Right atrium auricular region (tissue), 2 donors: ENCODE data around the gene ADGRD1. TPM values are rescaled to one million over a fixed set of nuclear protein-coding genes. Genes with fewer than 3 reads are reported as not detected.

ENCODE experiments used
- DNase-seq: peaks from one replicate; pipeline ENCODE4 v3.0.0-alpha.2; 2019; ENCODE audit warnings: low spot score
- H3K27ac ChIP-seq, 2 donors: fragments of 200-600 bp; sonication (generic); 1 replicate in 1 of 2; 2 replicates in 1 of 2; pipeline ENCODE4 v1.5.1; 2016 to 2019
- H3K27me3 ChIP-seq, 2 donors: fragments of 200-600 bp; sonication (generic); one replicate each; pipeline versions ENCODE4 v1.5.1 to v1.6.0; 2017 to 2019
- H3K36me3 ChIP-seq: fragments of 200-600 bp; sonication (generic); one replicate; pipeline ENCODE4 v1.5.1; 2016
- H3K4me1 ChIP-seq, 2 donors: fragments of 200-600 bp; sonication (generic); one replicate each; pipeline versions ENCODE4 v1.5.1 to v1.6.0; 2017 to 2019
- H3K4me3 ChIP-seq, 2 donors: fragments of 200-600 bp; sonication (generic); 1 replicate in 1 of 2; 2 replicates in 1 of 2; pipeline ENCODE4 v1.5.1; 2017 to 2019; ENCODE audit warnings: mild to moderate bottlenecking in 1 of 2, moderate library complexity in 1 of 2
- H3K9me3 ChIP-seq, 2 donors: fragments of 200-600 bp; sonication (generic); one replicate each; pipeline ENCODE4 v1.5.1; 2019
- total RNA-seq, 2 donors: library from RNA; depleted of rRNA; stranded (reverse); fragments of >200 nt; gene quantifications; one replicate each; pipeline ENCODE4 v1.1.0, GENCODE V29; 2016
- TF ChIP-seq, protein P1 (sequence below), 2 donors: fragments of 200-600 bp; sonication (generic); IDR thresholded peaks; one replicate each; pipeline ENCODE4 v1.5.1; 2019; ENCODE audit warnings: antibody characterized with exemption in 2 of 2

The ADGRD1 gene
- total RNA-seq, 2 donors from 2014 or later: 120 to 168 TPM

DNA sequence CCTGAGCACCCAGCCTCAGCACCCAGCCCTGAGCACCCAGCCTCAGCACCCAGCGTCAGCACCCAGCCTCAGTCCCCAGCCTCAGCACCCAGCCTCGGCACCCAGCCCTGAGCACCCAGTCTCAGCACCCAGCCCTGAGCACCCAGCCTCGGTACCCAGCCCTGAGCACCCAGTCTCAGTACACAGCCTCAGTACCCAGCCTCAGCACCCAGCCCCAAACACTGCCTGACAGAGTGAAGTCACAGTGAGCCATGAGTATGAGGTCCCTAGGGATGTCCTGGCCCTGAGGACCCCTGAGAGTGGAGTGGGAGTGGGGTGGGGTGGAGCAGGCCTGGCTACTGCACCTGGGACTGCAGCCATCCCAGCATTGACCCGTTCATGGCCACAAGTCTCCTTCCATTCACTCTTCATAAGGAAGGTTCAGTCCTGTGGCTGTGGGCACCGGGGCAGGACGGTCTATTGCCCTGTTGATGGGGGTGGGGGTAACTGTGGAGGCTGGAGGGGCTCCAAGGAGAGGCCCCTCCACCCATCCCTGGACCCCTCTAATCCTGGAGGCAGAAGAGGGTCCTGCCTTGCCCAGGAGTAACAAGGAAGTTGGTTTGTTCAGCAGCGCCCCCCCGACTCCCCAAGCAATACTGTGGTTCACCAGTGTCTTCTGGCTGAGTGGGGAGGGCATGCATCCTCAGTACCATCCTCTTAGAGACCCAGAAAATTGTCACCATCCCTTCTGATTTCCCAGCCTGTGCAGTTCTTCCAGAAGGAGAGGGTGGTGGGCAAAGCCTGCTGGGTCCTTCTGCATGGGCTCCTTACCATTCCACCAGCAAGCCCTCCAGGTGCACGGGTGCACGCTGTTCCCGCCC, 140.5 kb downstream of the ADGRD1 start:
- H3K27ac ChIP-seq: no peak overlapping the region
- DNase-seq: no peak
- TF ChIP-seq, protein P1, sequence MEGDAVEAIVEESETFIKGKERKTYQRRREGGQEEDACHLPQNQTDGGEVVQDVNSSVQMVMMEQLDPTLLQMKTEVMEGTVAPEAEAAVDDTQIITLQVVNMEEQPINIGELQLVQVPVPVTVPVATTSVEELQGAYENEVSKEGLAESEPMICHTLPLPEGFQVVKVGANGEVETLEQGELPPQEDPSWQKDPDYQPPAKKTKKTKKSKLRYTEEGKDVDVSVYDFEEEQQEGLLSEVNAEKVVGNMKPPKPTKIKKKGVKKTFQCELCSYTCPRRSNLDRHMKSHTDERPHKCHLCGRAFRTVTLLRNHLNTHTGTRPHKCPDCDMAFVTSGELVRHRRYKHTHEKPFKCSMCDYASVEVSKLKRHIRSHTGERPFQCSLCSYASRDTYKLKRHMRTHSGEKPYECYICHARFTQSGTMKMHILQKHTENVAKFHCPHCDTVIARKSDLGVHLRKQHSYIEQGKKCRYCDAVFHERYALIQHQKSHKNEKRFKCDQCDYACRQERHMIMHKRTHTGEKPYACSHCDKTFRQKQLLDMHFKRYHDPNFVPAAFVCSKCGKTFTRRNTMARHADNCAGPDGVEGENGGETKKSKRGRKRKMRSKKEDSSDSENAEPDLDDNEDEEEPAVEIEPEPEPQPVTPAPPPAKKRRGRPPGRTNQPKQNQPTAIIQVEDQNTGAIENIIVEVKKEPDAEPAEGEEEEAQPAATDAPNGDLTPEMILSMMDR (IDR thresholded peaks at IDR 0.05): no peak

DNA sequence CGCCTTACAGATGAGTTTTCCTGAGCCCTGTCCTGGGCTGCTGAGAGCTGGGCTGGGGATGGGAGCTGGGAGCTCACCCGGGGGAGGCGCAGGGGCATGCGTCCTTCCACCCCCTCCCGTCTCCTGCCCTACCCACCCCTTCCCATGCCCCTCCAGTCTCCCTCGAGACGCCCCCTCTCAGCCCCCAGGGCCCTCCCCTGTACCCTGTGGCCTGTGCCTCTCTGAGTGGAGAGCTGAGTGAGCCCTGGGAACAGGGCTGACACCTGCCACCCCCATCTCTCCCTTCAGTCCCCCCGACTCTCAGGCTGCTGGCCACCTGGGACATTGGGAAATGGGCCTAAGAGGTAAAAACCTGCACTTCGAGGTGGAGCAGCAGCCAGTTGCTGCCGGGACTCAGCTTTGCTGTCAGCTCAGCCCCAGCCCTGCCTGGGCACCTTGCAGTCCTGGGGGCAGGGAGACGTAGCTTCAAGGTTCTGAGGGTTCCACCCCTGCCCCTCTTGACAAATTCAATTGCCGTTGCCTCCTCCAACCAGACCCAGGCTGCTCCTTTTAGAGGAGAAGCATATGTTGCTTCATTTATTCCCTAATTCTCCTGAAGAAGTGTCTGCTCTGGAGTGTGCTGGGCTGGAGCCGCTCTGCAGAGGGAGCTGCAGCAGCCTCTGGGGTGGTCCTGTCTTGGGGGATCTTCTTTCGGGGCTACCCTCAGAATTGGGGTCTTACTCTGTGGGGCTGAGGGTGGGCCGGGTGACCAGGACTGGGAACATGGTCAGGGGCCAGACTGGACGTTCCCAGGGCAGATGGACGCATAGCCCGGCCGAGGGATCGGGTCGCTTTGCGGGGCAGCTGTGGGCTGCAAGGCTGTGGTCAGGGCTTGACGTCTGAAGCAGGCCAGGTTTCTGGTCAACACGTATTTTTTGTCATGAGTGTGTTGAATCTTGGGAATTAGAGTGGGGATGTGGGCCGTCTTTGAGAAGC, 141.4 kb downstream of the ADGRD1 start:
- Histone ChIP-seq H3K4me3 (no peak overlapping the region), H3K4me1 (peaks cover 0 to 17% of the 10 kb centered on the region in 2 donors), H3K9me3 (no peaks in the 10 kb centered on the region), H3K27ac (no peak overlapping the region), H3K27me3 (no peaks in the 10 kb centered on the region), H3K36me3 (peaks cover 11% of the 10 kb centered on the region)
- DNase-seq: no peak
- TF ChIP-seq, protein P1 (IDR thresholded peaks at IDR 0.05): no peak

More for the DNA sequence above, 140.5 kb downstream of the ADGRD1 start:
- H3K27me3 ChIP-seq: no peaks in the 10 kb centered on the region
- no peaks in the 10 kb centered on the region for H3K9me3 ChIP-seq
- H3K36me3 ChIP-seq: peaks cover 19% of the 10 kb centered on the region
- H3K4me1 ChIP-seq: peaks cover 0 to 22% of the 10 kb centered on the region in 2 donors
- no peak overlapping the region for H3K4me3 ChIP-seq

DNA sequence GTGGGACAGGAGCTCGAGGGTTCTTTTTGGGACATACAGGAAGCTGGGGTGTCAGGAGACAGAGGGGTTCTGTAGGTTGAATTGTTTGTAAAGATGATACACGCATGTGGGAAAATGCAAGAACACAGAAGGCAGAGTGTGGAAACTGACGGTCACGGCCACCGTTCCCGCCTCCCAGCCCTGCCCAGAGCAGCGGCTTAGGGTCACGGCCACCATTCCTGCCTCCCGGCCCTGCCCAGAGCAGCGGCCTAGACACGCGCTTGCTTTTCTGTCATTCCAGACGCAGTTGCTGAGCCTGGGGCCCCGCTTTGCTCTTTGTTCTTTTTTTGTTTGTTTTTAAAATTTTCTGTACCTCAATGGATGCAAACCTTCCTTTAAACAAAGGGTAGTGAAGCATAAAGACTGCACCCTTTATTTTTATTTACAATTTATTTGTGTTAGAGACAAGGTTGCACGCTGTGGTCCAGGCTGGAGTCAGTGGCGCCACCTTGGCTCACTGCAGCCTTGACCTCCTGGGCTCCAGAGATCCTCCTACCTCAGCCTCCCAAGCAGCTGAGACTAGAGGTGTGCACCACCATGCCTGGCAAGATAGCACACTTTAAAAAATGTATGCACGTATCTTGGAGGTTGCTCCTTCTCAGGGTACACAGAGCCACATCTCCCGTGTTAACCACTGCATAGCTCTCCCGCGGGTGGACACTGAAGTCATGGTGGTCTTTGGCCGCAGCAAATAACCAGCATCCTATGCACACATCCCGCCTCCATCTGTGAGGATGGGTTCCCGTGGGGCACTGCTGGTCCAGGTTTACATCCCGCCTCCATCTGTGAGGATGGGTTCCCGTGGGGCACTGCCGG, 142.3 kb downstream of the ADGRD1 start:
- H3K9me3 ChIP-seq: no peaks in the 10 kb centered on the region
- DNase-seq: no peak
- peak overlapping the region in 1 of 2 donors; percentile 44 for H3K27ac ChIP-seq
- TF ChIP-seq, protein P1 (IDR thresholded peaks at IDR 0.05): no peak
- H3K27me3 ChIP-seq: no peaks in the 10 kb centered on the region
- peaks cover 0 to 17% of the 10 kb centered on the region in 2 donors for H3K4me1 ChIP-seq
- no peak overlapping the region for H3K4me3 ChIP-seq
- peaks cover 6% of the 10 kb centered on the region for H3K36me3 ChIP-seq

DNA sequence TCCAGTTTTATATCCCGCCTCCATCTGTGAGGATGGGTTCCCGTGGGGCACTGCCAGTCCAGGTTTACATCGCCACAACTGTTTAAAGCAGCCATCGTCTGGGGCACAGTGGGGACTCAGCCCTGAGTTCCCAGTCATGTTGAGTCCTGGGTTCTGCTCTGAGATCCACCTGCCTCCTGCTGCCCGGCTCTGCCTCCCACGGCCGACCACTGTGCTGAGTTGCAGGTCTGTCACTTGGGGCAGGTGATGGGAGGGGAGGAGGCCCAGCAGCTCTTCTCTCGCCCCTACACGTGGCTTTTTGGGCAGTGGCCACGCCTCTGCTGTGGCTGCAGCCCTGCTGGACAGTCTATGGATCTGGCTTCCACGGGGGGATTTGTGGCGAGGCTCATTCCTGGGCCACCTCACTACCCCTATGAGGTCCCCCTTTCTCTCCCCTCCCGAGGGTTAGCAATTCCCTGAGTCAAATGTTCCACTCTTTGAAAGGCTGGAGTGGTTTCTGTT, 143.0 kb downstream of the ADGRD1 start:
- H3K9me3 ChIP-seq: no peaks in the 10 kb centered on the region
- TF ChIP-seq, protein P1 (IDR thresholded peaks at IDR 0.05): no peak
- peak overlapping the region; percentile 12 to 44 for H3K27ac ChIP-seq
- no peaks in the 10 kb centered on the region for H3K27me3 ChIP-seq
- H3K4me1 ChIP-seq: peaks cover 0 to 17% of the 10 kb centered on the region in 2 donors
- peaks cover 5% of the 10 kb centered on the region for H3K36me3 ChIP-seq
- DNase-seq: no peak
- no peak overlapping the region for H3K4me3 ChIP-seq
